Measurements from ENCODE around the gene RNF150. TPM values are rescaled to one million over a fixed set of nuclear protein-coding genes. Genes with fewer than 3 reads are reported as not detected.

RNF150 gene
- total and polyA plus RNA-seq, 2 of the 4 experiments (the other 2 are of a cell fraction) = 6.2 to 18.1 TPM

GRCh38 chr4:140931911-140932310, 201.4 kb downstream of the RNF150 start:
- ATAC-seq (ENCODE audit: low read depth) (no peak), DNase-seq (no peak)
- H3K23ac ChIP-seq (ENCODE audit: low read depth, low read length) = no peak overlapping the region
- H2AFZ ChIP-seq (replicated peaks; ENCODE audit: low read length, poor library complexity) = no peak overlapping the region
- dilution Hi-C loops (cut with HindIII; ENCODE audit: low sequenced_read_pairs, unreplicated experiment) (no loop called here), in situ Hi-C loops (cut with MboI; ENCODE audit: low sequenced_read_pairs) (no loop called here), intact Hi-C loops (cut with micrococcal nuclease) (no loop called here)
- no peaks in the 10 kb centered on the region for H3K9me3 ChIP-seq (ENCODE audit: control insufficient read depth, insufficient read depth, low read length)
- H2BK120ac ChIP-seq (ENCODE audit: low read depth, low read length) = no peak overlapping the region
- H3K56ac ChIP-seq (ENCODE audit: extremely low read depth, insufficient read depth, low read length) = no peak overlapping the region
- WGBS, 2 experiments (ENCODE audit: extremely low coverage in 2 of 2, insufficient read length in 1 of 2) = no CpG with 5 or more reads among the region's 2 CpGs
- no peak overlapping the region for H4K5ac ChIP-seq (ENCODE audit: low read depth, low read length)
- H3K27ac ChIP-seq (ENCODE audit: insufficient read depth, low read length) = no peak overlapping the region
- H3K27me3 ChIP-seq (ENCODE audit: control insufficient read depth, insufficient read depth, low read length) = no peaks in the 10 kb centered on the region
- H3K79me1 ChIP-seq (ENCODE audit: low read depth in 1 of 2, low read length in 2 of 2) = no peaks in the 10 kb centered on the region
- H3K14ac ChIP-seq (replicated peaks; ENCODE audit: low read depth, low read length) = no peak overlapping the region
- H4K91ac ChIP-seq (ENCODE audit: insufficient read depth, low read depth, low read length) = no peak overlapping the region
- no peak overlapping the region for H2BK5ac ChIP-seq (ENCODE audit: low read depth, low read length, poor library complexity, severe bottlenecking)
- no peaks in the 10 kb centered on the region; the same call in 1 of the 2 replicates for H3K9me1 ChIP-seq (ENCODE audit: insufficient read depth, low read length)
- H3K18ac ChIP-seq (ENCODE audit: low read depth, low read length) = no peak overlapping the region
- no peak overlapping the region for H3K4me3 ChIP-seq (ENCODE audit: insufficient read depth, low read depth, low read length)
- H2BK15ac ChIP-seq (ENCODE audit: low read depth, low read length) = no peak overlapping the region
- no peak overlapping the region for H2BK20ac ChIP-seq (ENCODE audit: low read depth, low read length)
- H3K9ac ChIP-seq (ENCODE audit: low read depth, low read length) = no peak overlapping the region
- no peak overlapping the region for H3K4ac ChIP-seq (ENCODE audit: low read depth, low read length)
- POLR2A ChIA-PET (ENCODE audit: unreplicated experiment) = no interaction called here
- H2AK9ac ChIP-seq (replicated peaks; ENCODE audit: low read depth, low read length, poor library complexity) = no peak overlapping the region
- H3K4me2 ChIP-seq (ENCODE audit: low read depth, low read length) = no peak overlapping the region
- no peaks in the 10 kb centered on the region; the same call in 1 of the 2 replicates for H3K4me1 ChIP-seq (ENCODE audit: control insufficient read depth, insufficient read depth, low read length)
- H4K8ac ChIP-seq (ENCODE audit: low read depth in 2 of 2, low read length in 2 of 2) = no peak overlapping the region
- no peaks in the 10 kb centered on the region for H3K36me3 ChIP-seq (ENCODE audit: control insufficient read depth, insufficient read depth, low read length)
- no peak for TF ChIP-seq RCOR1 (IDR thresholded peaks at IDR 0.05; ENCODE audit: insufficient replicate concordance, low read length)
- no peak for TF ChIP-seq CTCF (conservative IDR thresholded peaks at IDR 0.05; ENCODE audit: low read depth, low read length)
- TF ChIP-seq POLR2A (IDR thresholded peaks at IDR 0.05; ENCODE audit: low read depth, low read length) = no peak
- no peak for TF ChIP-seq RAD21 (IDR thresholded peaks at IDR 0.05; ENCODE audit: low read length)
- no peak for TF ChIP-seq RFX5 (IDR thresholded peaks at IDR 0.05; ENCODE audit: low read depth, low read length)
- no peak for TF ChIP-seq CEBPB (IDR thresholded peaks at IDR 0.05; ENCODE audit: low read depth, low read length)
- TF ChIP-seq MXI1 (IDR thresholded peaks at IDR 0.05; ENCODE audit: borderline replicate concordance, low read depth, low read length) = no peak
- no peak for TF ChIP-seq SMC3 (IDR thresholded peaks at IDR 0.05; ENCODE audit: low read depth, low read length)
- TF ChIP-seq MAFK (IDR thresholded peaks at IDR 0.05; ENCODE audit: low read depth, low read length) = no peak
- no TSS peak for BruUV-seq (replicated peaks)
- no peak overlapping the region for H2AK5ac ChIP-seq (ENCODE audit: low read depth, low read length)
- CTCF ChIA-PET = interaction anchor here (0.6 kb wide), 1 partner anchor 110 kb away, joined by 3 read pairs; no protein-coding TSS in a partner anchor
- no peaks in the 10 kb centered on the region for H4K20me1 ChIP-seq (ENCODE audit: insufficient read depth, low read length)
